CD4-positive, alpha-beta memory T cell (primary cell): ENCODE data around the gene RANBP6. TPM values are rescaled to one million over a fixed set of nuclear protein-coding genes. Genes with fewer than 3 reads are reported as not detected.
"Not testable (repeated sequence)": the region's sequence is repeated elsewhere in the genome, so short reads cannot be mapped to it uniquely, and the experiment has no call there.

Experiments
- CTCF ChIA-PET: fragments of 350-600 bp; sonication (Branson Sonifier 250); formaldehyde crosslinking; loops from one replicate; lab custom pipeline; 2021; ENCODE audit warnings: inconsistent platforms; ENCODE audit not compliant: partially characterized antibody; lab: Charles Lee
- POLR2A ChIA-PET: fragments of 350-600 bp; sonication (Branson Sonifier 250); formaldehyde crosslinking; loops from one replicate; lab custom pipeline; 2021; ENCODE audit not compliant: partially characterized antibody; lab: Charles Lee
- DNase-seq, 5 donors: peaks; one replicate each; pipeline versions ENCODE4 v3.0.0 to v3.0.0-alpha.2; 2020 to 2022; ENCODE audit warnings: mixed read lengths in 1 of 5
- H3K27ac ChIP-seq: one replicate; pipeline ENCODE4 v1.7.0; 2013; ENCODE audit warnings: low read depth, low read length
- H3K27me3 ChIP-seq: 2 replicates; pipeline ENCODE4 v1.7.0; 2013; ENCODE audit warnings: mild to moderate bottlenecking, low read length, moderate library complexity; ENCODE audit not compliant: insufficient read depth
- H3K36me3 ChIP-seq: 2 replicates; pipeline ENCODE4 v1.7.0; 2013; ENCODE audit warnings: mild to moderate bottlenecking, low read length, moderate library complexity; ENCODE audit not compliant: insufficient read depth
- H3K4me1 ChIP-seq: 2 replicates; pipeline ENCODE4 v1.7.0; 2013; ENCODE audit warnings: mild to moderate bottlenecking, low read length, moderate library complexity; ENCODE audit not compliant: insufficient read depth
- H3K4me3 ChIP-seq, 2 donors: one replicate each; pipeline ENCODE4 v1.7.0; 2013; ENCODE audit warnings: low read length in 2 of 2, mild to moderate bottlenecking in 1 of 2
- H3K9me3 ChIP-seq, 2 donors: one replicate each; pipeline ENCODE4 v1.7.0; 2013; ENCODE audit warnings: low read length in 2 of 2, control low read depth in 1 of 2; ENCODE audit not compliant: control insufficient read depth in 1 of 2
- H3K27ac Mint-ChIP-seq, 7 donors: one replicate each; pipeline ENCODE4 v1.8.0; 2020 to 2021; ENCODE audit warnings: mixed read lengths in 7 of 7, mild to moderate bottlenecking in 6 of 7, inconsistent platforms in 3 of 7, moderate library complexity in 3 of 7
- H3K27me3 Mint-ChIP-seq, 2 donors: one replicate each; pipeline ENCODE4 v1.8.0; 2020 to 2021; ENCODE audit warnings: mixed read lengths in 2 of 2
- H3K36me3 Mint-ChIP-seq, 2 donors: one replicate each; pipeline ENCODE4 v1.8.0; 2020 to 2021; ENCODE audit warnings: mixed read lengths in 2 of 2, inconsistent platforms in 1 of 2, mild to moderate bottlenecking in 1 of 2
- H3K4me1 Mint-ChIP-seq, 4 donors: one replicate each; pipeline ENCODE4 v1.8.0; 2020 to 2021; ENCODE audit warnings: mixed read lengths in 4 of 4, mild to moderate bottlenecking in 1 of 4
- H3K4me3 Mint-ChIP-seq, 8 donors: one replicate each; pipeline ENCODE4 v1.8.0; 2020 to 2021; ENCODE audit warnings: mixed read lengths in 8 of 8, mild to moderate bottlenecking in 7 of 8, moderate library complexity in 6 of 8, inconsistent platforms in 3 of 8
- H3K9me3 Mint-ChIP-seq, 8 donors: one replicate each; pipeline ENCODE4 v1.8.0; 2020 to 2021; ENCODE audit warnings: mixed read lengths in 8 of 8, mild to moderate bottlenecking in 5 of 8, inconsistent platforms in 3 of 8, moderate library complexity in 1 of 8
- intact Hi-C: fragments of 100-400 bp; cut with micrococcal nuclease; formaldehyde crosslinking; loops from one replicate; pipeline ENCODE4 v1.15.1; 2023
- polyA plus RNA-seq, 2 donors: library from polyadenylated mRNA; unstranded; fragments of 300-500 nt; fragmentation: Illumina TruSeq; gene quantifications; one replicate each; pipeline ENCODE4 v1.2.3, GENCODE V29; 2021
- total RNA-seq, 2 experiments: library from RNA; stranded (reverse); gene quantifications; one replicate each; pipeline ENCODE4 v1.2.3, GENCODE V29; 2021

RANBP6 gene
- 10 to 100 TPM; 36.0 to 36.7 TPM for total RNA-seq
- polyA plus RNA-seq: 10 to 100 TPM; 20.4 to 24.7 TPM

DNA sequence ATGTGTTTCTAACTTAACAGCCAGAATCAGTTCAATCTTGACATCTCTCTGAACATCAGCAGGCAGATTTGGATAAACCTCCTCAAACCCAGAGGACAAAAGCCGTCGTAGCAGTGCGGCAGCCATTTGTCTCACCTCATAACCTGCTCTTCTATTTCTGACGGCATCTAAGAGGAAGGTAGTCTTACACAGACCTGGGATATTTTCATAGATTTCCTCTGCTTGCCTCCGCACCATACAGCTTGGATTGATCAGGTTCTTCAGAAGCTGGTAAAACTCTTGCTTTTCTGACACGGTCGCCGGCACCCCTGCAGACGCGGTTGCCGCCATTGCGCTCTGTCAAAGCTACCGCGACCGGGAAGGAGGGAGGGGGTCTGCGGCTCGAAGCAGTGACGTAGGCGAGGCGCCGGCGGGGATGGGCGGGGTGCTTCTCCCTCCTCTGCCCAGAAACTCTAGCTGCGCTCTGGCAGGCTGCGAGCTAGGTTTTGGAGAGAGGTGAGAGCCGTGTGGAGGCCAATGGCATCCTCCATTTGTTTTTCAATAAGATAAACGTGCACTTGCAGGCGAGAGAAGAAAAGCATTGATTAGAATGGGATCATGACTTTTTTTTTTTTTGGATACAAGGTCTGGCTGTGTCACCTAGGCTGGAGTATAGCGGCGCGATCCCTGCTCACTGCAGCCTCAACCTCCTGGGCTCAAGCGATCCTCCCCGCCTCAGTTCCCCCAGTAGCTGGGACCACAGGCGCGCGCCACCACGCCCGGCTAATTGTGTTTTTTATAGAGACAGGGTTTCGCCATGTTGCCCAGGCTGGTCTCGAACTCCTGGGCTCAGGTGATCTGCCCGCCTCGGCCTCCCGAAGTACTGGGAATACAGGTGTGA lies at the start of gene RANBP6:
Gene RANBP6 (minus strand): TSS at position 347 of the 880 bp plus-strand sequence. CDS start 17 bp downstream, at position 330.
- no peaks in the 10 kb centered on the region for H3K27me3 ChIP-seq
- H3K36me3 ChIP-seq: peaks cover 3% of the 10 kb centered on the region
- ChIA-PET POLR2A (interaction anchor here (0.6 to 2.2 kb wide), 13 partner anchors 8 to 742 kb away, joined by 3 to 26 read pairs (median 5); partner anchors contain the start of genes ERMP1, KDM4C and UHRF2), CTCF (interaction anchor here (0.7 to 2.8 kb wide), 6 partner anchors 9 to 60 kb away, joined by 3 to 17 read pairs (median 3); no protein-coding TSS in a partner anchor)
- peaks cover 22% of the 10 kb centered on the region for H3K4me1 ChIP-seq
- Mint-ChIP-seq H3K27me3 (no peaks in the 10 kb centered on the region), H3K9me3 (peaks cover 0 to 25% (median 13%) of the 10 kb centered on the region in 8 donors), H3K4me3 (peak within 1 kb of the TSS; percentile 96 to 99 (median 97)), H3K27ac (peak within 1 kb of the TSS; percentile 93 to 99 (median 98)), H3K4me1 (peaks cover 23 to 47% (median 33%) of the 10 kb centered on the region in 4 donors), H3K36me3 (peaks cover 33 to 39% of the 10 kb centered on the region in 2 donors)
- intact Hi-C loops: loop anchor here (1.0 to 2.0 kb wide), 2 partner anchors 8 to 39 kb away; no protein-coding TSS in a partner anchor
- peak; percentile 89 to 92 (median 90) for DNase-seq
- peak within 1 kb of the TSS; percentile 70 for H3K27ac ChIP-seq
- no peaks in the 10 kb centered on the region for H3K9me3 ChIP-seq
- peak within 1 kb of the TSS; percentile 67 to 95 for H3K4me3 ChIP-seq

DNA sequence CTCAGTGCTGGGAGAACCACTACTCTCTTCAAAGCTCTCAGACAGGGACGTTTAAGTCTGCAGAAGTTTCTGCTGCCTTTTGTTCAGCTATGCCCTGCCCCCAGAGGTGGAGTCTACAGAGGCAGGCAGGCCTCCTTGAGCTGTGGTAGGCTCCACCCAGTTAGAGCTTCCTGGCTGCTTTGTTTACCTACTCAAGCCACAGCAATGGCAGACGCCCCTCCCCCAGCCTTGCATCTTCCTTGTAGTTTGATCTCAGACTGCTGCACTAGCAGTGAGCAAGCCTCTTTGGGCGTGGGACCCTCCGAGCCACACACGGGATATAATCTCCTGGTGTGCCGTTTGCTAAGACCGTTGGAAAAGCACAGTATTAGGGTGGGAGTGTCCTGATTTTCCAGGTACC lies 47.7 kb upstream of the RANBP6 start:
- peak in 2 of 5 donors; percentile 29 to 36 for DNase-seq
- H3K36me3 ChIP-seq, intact Hi-C loops, H3K4me1 ChIP-seq, H3K27ac ChIP-seq, H3K27me3 Mint-ChIP-seq, H3K36me3 Mint-ChIP-seq, H3K27me3 ChIP-seq, H3K4me3 ChIP-seq, H3K9me3 ChIP-seq: not testable (repeated sequence)
- ChIA-PET POLR2A (interaction anchor here (1.8 kb wide), 1 partner anchor 55 kb away, joined by 6 read pairs; a partner anchor contains a TSS), CTCF (interaction anchor here (1.9 kb wide), 1 partner anchor 9 kb away, joined by 6 read pairs; no protein-coding TSS in a partner anchor)
- Mint-ChIP-seq H3K4me1 (peaks cover 0 to 23% (median 8%) of the 10 kb centered on the region in 4 donors), H3K9me3 (peaks cover 0 to 12% (median 5%) of the 10 kb centered on the region in 8 donors), H3K27ac (peak overlapping the region in 1 of 7 donors; percentile 43), H3K4me3 (peak overlapping the region in 3 of 8 donors; percentile 46 to 55 (median 48))

DNA sequence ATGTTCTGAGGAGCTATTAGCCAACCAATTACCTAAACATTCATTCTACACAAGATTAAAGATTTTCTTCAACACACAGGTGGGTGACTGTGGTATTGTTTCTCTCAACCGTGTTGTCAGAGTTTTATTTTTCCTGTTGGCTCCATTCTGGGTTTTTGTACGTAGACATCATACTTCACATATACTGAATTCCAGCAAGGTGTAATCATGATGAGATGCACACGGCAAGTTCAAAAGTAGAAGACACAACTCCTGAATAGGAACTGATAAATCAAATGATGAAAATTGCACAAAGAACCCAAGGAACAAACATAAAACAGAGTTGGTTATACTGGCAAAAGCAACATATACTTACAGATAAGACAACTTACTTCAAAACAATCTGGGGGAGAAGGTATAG lies 40.2 kb upstream of the RANBP6 start:
- POLR2A ChIA-PET: no interaction called here
- no peak for DNase-seq
- Mint-ChIP-seq H3K9me3 (peaks cover 0 to 8% (median 1%) of the 10 kb centered on the region in 8 donors), H3K4me3 (no peak overlapping the region), H3K27me3 (peaks cover 3 to 6% of the 10 kb centered on the region in 2 donors), H3K36me3 (no peaks in the 10 kb centered on the region), H3K4me1 (peaks cover 0 to 7% (median 2%) of the 10 kb centered on the region in 4 donors), H3K27ac (no peak overlapping the region)
- CTCF ChIA-PET: interaction anchor here (1.4 to 2.6 kb wide), 6 partner anchors 19 to 248 kb away, joined by 4 to 11 read pairs (median 4); a partner anchor contains a TSS
- Histone ChIP-seq H3K9me3 (no peaks in the 10 kb centered on the region), H3K27ac (no peak overlapping the region), H3K4me1 (no peaks in the 10 kb centered on the region), H3K36me3 (no peaks in the 10 kb centered on the region), H3K4me3 (no peak overlapping the region), H3K27me3 (no peaks in the 10 kb centered on the region)
- intact Hi-C loops: loop anchor here (1.0 to 5.0 kb wide), 3 partner anchors 41 to 527 kb away; partner anchors contain the start of gene RANBP6

DNA sequence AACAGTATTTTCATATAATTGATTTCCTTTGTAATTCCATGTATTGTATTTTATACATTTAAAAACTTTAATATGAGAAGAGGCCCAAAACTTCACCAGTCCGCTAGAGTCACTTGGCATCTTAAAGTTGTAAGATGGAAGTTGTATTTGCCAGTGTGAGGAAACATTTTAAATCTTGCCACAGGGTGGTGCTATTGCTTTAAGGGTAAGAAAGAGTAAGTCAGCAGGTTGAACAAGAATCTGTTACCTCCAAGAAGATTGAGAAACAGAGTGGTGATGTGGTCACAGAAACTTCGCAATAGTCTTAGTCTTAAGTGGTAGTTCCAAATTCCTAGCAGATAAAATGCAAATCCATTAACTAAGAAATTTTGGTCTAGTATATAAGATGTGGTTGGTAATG lies 39.8 kb upstream of the RANBP6 start:
- ChIA-PET POLR2A (no interaction called here), CTCF (interaction anchor here (1.4 to 2.6 kb wide), 6 partner anchors 20 to 248 kb away, joined by 4 to 11 read pairs (median 4); a partner anchor contains a TSS)
- no peak overlapping the region for H3K4me3 Mint-ChIP-seq
- Histone ChIP-seq H3K27me3 (no peaks in the 10 kb centered on the region), H3K9me3 (no peaks in the 10 kb centered on the region), H3K4me3 (no peak overlapping the region), H3K4me1 (no peaks in the 10 kb centered on the region), H3K27ac (no peak overlapping the region), H3K36me3 (no peaks in the 10 kb centered on the region)
- H3K4me1 Mint-ChIP-seq: peaks cover 0 to 7% (median 2%) of the 10 kb centered on the region in 4 donors
- H3K36me3 Mint-ChIP-seq: no peaks in the 10 kb centered on the region
- H3K27me3 Mint-ChIP-seq: peaks cover 2 to 4% of the 10 kb centered on the region in 2 donors
- H3K9me3 Mint-ChIP-seq: peaks cover 0 to 8% (median 1%) of the 10 kb centered on the region in 8 donors
- peak; percentile 53 to 65 (median 59) for DNase-seq
- H3K27ac Mint-ChIP-seq: no peak overlapping the region
- intact Hi-C loops: loop anchor here (1.0 to 5.0 kb wide), 3 partner anchors 40 to 527 kb away; partner anchors contain the start of gene RANBP6

DNA sequence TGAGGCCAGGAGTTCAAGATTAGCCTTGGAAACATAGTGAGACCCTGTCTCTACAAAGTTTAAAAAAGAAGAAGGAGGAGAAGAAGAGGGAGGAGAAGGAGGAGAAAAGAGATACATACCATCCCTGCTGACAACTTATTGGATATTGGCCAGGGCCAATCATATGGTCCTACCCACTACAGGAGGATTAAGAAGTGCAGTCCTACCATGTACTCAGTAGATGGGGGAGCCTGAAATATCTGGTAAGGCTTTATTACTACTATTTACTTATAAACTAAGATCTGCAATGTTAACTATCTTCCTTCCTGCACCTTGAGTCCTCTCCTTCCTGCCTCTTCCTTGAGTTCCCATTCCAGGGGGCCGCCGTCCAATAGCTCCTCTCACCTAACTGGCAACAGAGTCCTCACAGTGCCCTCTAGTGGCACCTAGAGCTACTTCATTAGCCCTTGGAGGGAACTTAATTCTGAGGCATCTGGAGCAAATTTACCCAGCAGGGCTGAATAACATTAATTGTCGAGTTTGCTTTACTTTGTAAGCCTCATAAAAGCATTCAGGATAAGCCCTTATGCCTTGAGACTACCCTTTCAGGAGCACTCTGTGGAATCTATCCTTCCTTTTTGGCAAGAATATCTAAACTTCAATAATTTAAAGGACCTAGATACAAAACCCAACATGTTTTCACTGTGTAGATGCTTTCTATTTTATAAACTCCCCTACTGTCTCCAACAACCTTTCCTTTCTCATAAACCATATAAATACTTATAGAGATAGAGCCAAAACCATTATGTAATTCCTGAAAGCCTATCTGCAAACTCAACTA lies 39.1 kb upstream of the RANBP6 start:
- no peak overlapping the region for H3K27ac Mint-ChIP-seq
- Histone ChIP-seq H3K36me3 (no peaks in the 10 kb centered on the region), H3K9me3 (no peaks in the 10 kb centered on the region), H3K27me3 (no peaks in the 10 kb centered on the region), H3K27ac (no peak overlapping the region), H3K4me3 (no peak overlapping the region), H3K4me1 (no peaks in the 10 kb centered on the region)
- intact Hi-C loops: loop anchor here (1.0 to 5.0 kb wide), 5 partner anchors 40 to 528 kb away; partner anchors contain the start of gene RANBP6
- peaks cover 0 to 8% (median 1%) of the 10 kb centered on the region in 8 donors for H3K9me3 Mint-ChIP-seq
- peaks cover 4 to 12% (median 5%) of the 10 kb centered on the region in 4 donors for H3K4me1 Mint-ChIP-seq
- CTCF ChIA-PET: interaction anchor here (0.6 to 2.8 kb wide), 34 partner anchors 9 to 311 kb away, joined by 3 to 65 read pairs (median 4); partner anchors contain the start of genes ERMP1 and RANBP6
- H3K27me3 Mint-ChIP-seq: peaks cover 2 to 3% of the 10 kb centered on the region in 2 donors
- no peak overlapping the region for H3K4me3 Mint-ChIP-seq
- POLR2A ChIA-PET: interaction anchor here (1.5 to 1.8 kb wide), 2 partner anchors 168 to 169 kb away, joined by 3 to 4 read pairs; no protein-coding TSS in a partner anchor
- H3K36me3 Mint-ChIP-seq: no peaks in the 10 kb centered on the region
- DNase-seq: peak; percentile 39 to 65 (median 50)

DNA sequence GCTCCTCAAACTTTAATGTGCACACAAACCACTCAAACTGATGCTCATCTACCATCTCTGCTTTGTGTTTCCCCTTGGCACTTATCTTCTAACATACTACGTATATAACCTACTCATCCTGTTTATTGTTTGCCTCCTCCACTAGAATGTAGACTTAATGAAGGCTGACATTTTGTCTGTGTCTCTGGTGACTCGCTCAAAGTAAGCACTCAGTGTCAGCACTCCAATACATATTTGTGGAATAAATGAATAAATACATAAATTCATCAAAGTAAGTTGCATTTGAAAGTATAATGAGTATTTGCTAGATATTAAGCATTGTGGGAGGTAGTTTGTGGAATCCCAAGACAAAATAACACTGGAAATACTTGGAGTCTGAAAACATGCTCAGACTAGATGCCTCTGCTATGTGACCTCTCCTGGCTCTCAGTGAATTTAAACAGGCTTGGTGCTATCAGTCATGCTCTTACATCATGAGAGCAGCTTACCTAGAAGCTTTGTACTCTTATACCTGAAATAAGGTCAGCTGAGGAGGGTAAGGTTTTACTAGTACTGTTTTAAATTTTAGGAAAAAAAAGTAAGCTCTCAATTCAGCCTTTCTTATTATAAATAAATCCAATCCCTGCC lies 37.0 kb upstream of the RANBP6 start:
- Histone ChIP-seq H3K27me3 (no peaks in the 10 kb centered on the region), H3K4me3 (no peak overlapping the region), H3K9me3 (no peaks in the 10 kb centered on the region), H3K36me3 (no peaks in the 10 kb centered on the region), H3K4me1 (no peaks in the 10 kb centered on the region), H3K27ac (no peak overlapping the region)
- Mint-ChIP-seq H3K4me1 (peaks cover 4 to 12% (median 5%) of the 10 kb centered on the region in 4 donors), H3K9me3 (no peaks in the 10 kb centered on the region), H3K27ac (peak overlapping the region in 1 of 7 donors; percentile 19), H3K4me3 (no peak overlapping the region), H3K27me3 (peaks cover 3 to 4% of the 10 kb centered on the region in 2 donors), H3K36me3 (no peaks in the 10 kb centered on the region)
- intact Hi-C loops: no loop called here
- CTCF ChIA-PET: interaction anchor here (0.8 to 2.8 kb wide), 3 partner anchors 9 to 166 kb away, joined by 3 to 65 read pairs (median 3); no protein-coding TSS in a partner anchor
- DNase-seq: no peak
- POLR2A ChIA-PET: no interaction called here
